H1 (cell line): Measurements from ENCODE around the gene CDYL2. TPM values are rescaled to one million over a fixed set of nuclear protein-coding genes. Genes with fewer than 3 reads are reported as not detected.

Experiments used
- CTCF ChIA-PET: fragments of 300-600 bp; sonication (Branson Sonifier 250); formaldehyde crosslinking; loops from one replicate; lab custom pipeline; 2021; ENCODE audit not compliant: partially characterized antibody; lab: Charles Lee
- POLR2A ChIA-PET: fragments of 300-600 bp; sonication (Branson Sonifier 250); formaldehyde crosslinking; loops from one replicate; lab custom pipeline; 2021; ENCODE audit warnings: inconsistent platforms; ENCODE audit not compliant: partially characterized antibody; lab: Charles Lee
- DNase-seq, 2 experiments: peaks; one replicate each; pipeline versions ENCODE4 v3.0.0 to v3.0.0-alpha.2; 2010 to 2022; ENCODE audit warnings: low spot score in 2 of 2, low read depth in 1 of 2, mixed read lengths in 1 of 2
- FAIRE-seq: peaks from 2 replicates; lab custom pipeline; 2011; peaks lifted over from hg19 to GRCh38; lab: Jason Lieb, UNC
- H2AFZ ChIP-seq: 2 replicates; pipeline ENCODE4 v1.8.1; 2012; ENCODE audit warnings: low read length, inconsistent platforms
- H2AK5ac ChIP-seq: 2 replicates; pipeline ENCODE4 v1.6.1; 2013; ENCODE audit warnings: low read depth, low read length
- H2BK120ac ChIP-seq: replicated peaks from 2 replicates; pipeline ENCODE3; 2013; ENCODE audit warnings: low read depth, low read length, inconsistent platforms
- H2BK12ac ChIP-seq: 2 replicates; pipeline ENCODE4 v1.6.1; 2013; ENCODE audit warnings: low read depth, low read length
- H2BK15ac ChIP-seq: 2 replicates; pipeline ENCODE4 v1.6.1; 2013; ENCODE audit warnings: low read length
- H2BK20ac ChIP-seq: 2 replicates; pipeline ENCODE4 v1.6.1; 2013; ENCODE audit warnings: low read length
- H2BK5ac ChIP-seq: 2 replicates; pipeline ENCODE4 v1.6.1; 2013; ENCODE audit warnings: low read depth, low read length
- H3K14ac ChIP-seq: 2 replicates; pipeline ENCODE4 v1.6.1; 2013; ENCODE audit warnings: inconsistent platforms; ENCODE audit not compliant: insufficient read length
- H3K18ac ChIP-seq: 2 replicates; pipeline ENCODE4 v1.6.1; 2013; ENCODE audit warnings: low read length; ENCODE audit errors: extremely low read depth
- H3K23ac ChIP-seq: 2 replicates; pipeline ENCODE4 v1.6.1; 2013; ENCODE audit warnings: inconsistent platforms; ENCODE audit not compliant: insufficient read length
- H3K23me2 ChIP-seq: 2 replicates; pipeline ENCODE4 v1.6.1; 2013; ENCODE audit warnings: low read depth, low read length
- H3K27ac ChIP-seq: 2 replicates; pipeline ENCODE4 v1.6.1; 2011; ENCODE audit warnings: low read depth, low read length, inconsistent platforms
- H3K27me3 ChIP-seq, 4 experiments: replicated peaks in 1 of 4; 1 replicate in 1 of 4; 2 replicates in 3 of 4; pipeline versions ENCODE4 v1.6.1 to v1.8.1; 2011 to 2013; ENCODE audit warnings: low read length in 3 of 4, mild to moderate bottlenecking in 3 of 4, inconsistent platforms in 2 of 4, mixed read lengths in 2 of 4, moderate library complexity in 1 of 4; ENCODE audit not compliant: control insufficient read depth in 3 of 4, insufficient read depth in 3 of 4; ENCODE audit errors: extremely low read depth in 1 of 4
- H3K36me3 ChIP-seq, 4 experiments: 2 replicates each; pipeline versions ENCODE4 v1.6.1 to v1.8.1; 2011 to 2013; ENCODE audit warnings: mild to moderate bottlenecking in 4 of 4, low read length in 3 of 4, moderate library complexity in 2 of 4, control low read depth in 1 of 4, inconsistent platforms in 1 of 4; ENCODE audit not compliant: insufficient read depth in 4 of 4, control insufficient read depth in 2 of 4
- H3K4ac ChIP-seq: replicated peaks from 2 replicates; pipeline ENCODE3; 2013; ENCODE audit warnings: low read length, low read depth, mixed read lengths, inconsistent platforms; ENCODE audit not compliant: insufficient read length
- H3K4me1 ChIP-seq, 4 experiments: replicated peaks in 1 of 4; 1 replicate in 1 of 4; 2 replicates in 3 of 4; pipeline versions ENCODE4 v1.6.1 to v1.8.1; 2011 to 2013; ENCODE audit warnings: low read length in 3 of 4, inconsistent platforms in 2 of 4, mixed read lengths in 1 of 4; ENCODE audit not compliant: insufficient read depth in 4 of 4, control insufficient read depth in 3 of 4
- H3K4me2 ChIP-seq, 2 experiments: 2 replicates each; pipeline versions ENCODE4 v1.6.1 to v1.8.1; 2011 to 2013; ENCODE audit warnings: low read depth in 2 of 2, low read length in 2 of 2, control low read depth in 1 of 2, inconsistent platforms in 1 of 2, mild to moderate bottlenecking in 1 of 2; ENCODE audit not compliant: insufficient read depth in 1 of 2
- H3K4me3 ChIP-seq, 4 experiments: fragments of 200-600, 300-600 bp in 1 of 4; sonication (generic), shearing (Covaris generic), sonication (Bioruptor Twin) in 1 of 4; 2 replicates each; pipeline versions ENCODE4 v1.5.1 to v1.8.1; 2011 to 2016; ENCODE audit warnings: low read length in 4 of 4, low read depth in 3 of 4, control low read depth in 2 of 4, inconsistent platforms in 2 of 4, mild to moderate bottlenecking in 2 of 4, mixed read lengths in 1 of 4, moderate library complexity in 1 of 4; ENCODE audit not compliant: insufficient read depth in 2 of 4; ENCODE audit errors: extremely low read depth in 1 of 4
- H3K56ac ChIP-seq: replicated peaks from 2 replicates; pipeline ENCODE3; 2013; ENCODE audit warnings: low read depth, mild to moderate bottlenecking, mixed read lengths, low read length, inconsistent platforms; ENCODE audit not compliant: insufficient read length
- H3K79me1 ChIP-seq: 2 replicates; pipeline ENCODE4 v1.6.1; 2013; ENCODE audit warnings: low read depth, low read length, control low read depth
- H3K79me2 ChIP-seq, 2 experiments: 2 replicates each; pipeline versions ENCODE4 v1.6.1 to v1.8.1; 2012 to 2013; ENCODE audit warnings: low read length in 2 of 2, mild to moderate bottlenecking in 2 of 2, inconsistent platforms in 1 of 2; ENCODE audit not compliant: insufficient read depth in 2 of 2, control insufficient read depth in 1 of 2
- H3K9ac ChIP-seq, 4 experiments: replicated peaks in 1 of 4; 1 replicate in 1 of 4; 2 replicates in 3 of 4; pipeline versions ENCODE4 v1.6.1 to v1.8.1; 2011 to 2013; ENCODE audit warnings: low read depth in 3 of 4, low read length in 3 of 4, control low read depth in 2 of 4, mild to moderate bottlenecking in 2 of 4, moderate library complexity in 2 of 4, inconsistent platforms in 1 of 4; ENCODE audit errors: extremely low read depth in 1 of 4
- H3K9me3 ChIP-seq, 2 experiments: 2 replicates each; pipeline versions ENCODE4 v1.6.1 to v1.8.1; 2012 to 2013; ENCODE audit warnings: mild to moderate bottlenecking in 2 of 2, moderate library complexity in 2 of 2, control low read depth in 1 of 2, inconsistent platforms in 1 of 2, low read depth in 1 of 2, low read length in 1 of 2, mixed read lengths in 1 of 2; ENCODE audit not compliant: insufficient read depth in 2 of 2
- H4K20me1 ChIP-seq, 2 experiments: replicated peaks in 1 of 2; 2 replicates each; pipeline versions ENCODE3 to v1.8.1; 2011 to 2013; ENCODE audit warnings: inconsistent platforms in 2 of 2, low read length in 2 of 2, mild to moderate bottlenecking in 1 of 2; ENCODE audit not compliant: insufficient read depth in 2 of 2, control insufficient read depth in 1 of 2
- H4K5ac ChIP-seq: 2 replicates; pipeline ENCODE4 v1.6.1; 2013; ENCODE audit warnings: low read length, low read depth, mixed read lengths, inconsistent platforms; ENCODE audit not compliant: insufficient read length
- H4K8ac ChIP-seq: 2 replicates; pipeline ENCODE4 v1.8.0; 2013; ENCODE audit warnings: mild to moderate bottlenecking, moderate library complexity, low read length, inconsistent platforms; ENCODE audit not compliant: insufficient read depth; ENCODE audit errors: extremely low read depth
- H4K91ac ChIP-seq: replicated peaks from 2 replicates; pipeline ENCODE3; 2013; ENCODE audit warnings: low read length, mixed read lengths, inconsistent platforms; ENCODE audit not compliant: insufficient read length
- EZH2 ChIP-seq: fragments of 200-600 bp; sonication (generic); IDR thresholded peaks from 2 replicates; pipeline ENCODE4 v1.7.1; 2012; ENCODE audit warnings: low read depth, mild to moderate bottlenecking, moderate library complexity, low read length, inconsistent platforms; ENCODE audit not compliant: severe bottlenecking
- WGBS, 2 experiments: shearing (Covaris generic) in 1 of 2; methylation state at CpG; one replicate each; pipeline versions ENCODE4 v1.1.6 to v1.1.7; 2013 to 2015; ENCODE audit warnings: low lambda C conversion rate in 2 of 2, mixed read lengths in 2 of 2, inconsistent platforms in 1 of 2, low coverage in 1 of 2, missing lambda C conversion rate in 1 of 2; ENCODE audit not compliant: insufficient replicate concordance in 2 of 2, insufficient coverage in 1 of 2, insufficient read length in 1 of 2; ENCODE audit errors: extremely low coverage in 1 of 2, missing lambda C conversion rate in 1 of 2; 5-methylcytosine and 5-hydroxymethylcytosine counted together
- polyA plus RNA-seq, 7 experiments: library from polyadenylated mRNA; depleted of rRNA in 3 of 7; stranded (reverse) in 5 of 7; unstranded in 2 of 7; fragments of >200 nt in 5 of 7; fragments of 200-250 nt in 2 of 7; gene quantifications; 1 replicate in 5 of 7; 2 replicates in 1 of 7; 4 replicates in 1 of 7; pipeline versions ENCODE4 v1.2.1 to v1.2.3, GENCODE V29; 2011 to 2013; ENCODE audit warnings: missing spikeins in 2 of 7, mixed read lengths in 2 of 7
- total RNA-seq: library from RNA; stranded (reverse); fragmentation: NEBNext Ultra II Directional; extraction: Animal tissue kit (Norgen Biotek cat#: 25700); gene quantifications from 2 replicates; pipeline ENCODE4 v1.2.1, GENCODE V29; 2021

CDYL2 gene
- total and polyA plus RNA-seq, 2 of the 8 experiments (the other 6 are each of a cell fraction or from before 2014, with no cell fraction given): 0.33 to 5.3 TPM

GRCh38 chr16:80619824-80620223, 184.6 kb downstream of the CDYL2 start:
- Histone ChIP-seq H4K8ac (no peak overlapping the region; the same call in 1 of the 2 replicates), H2BK120ac (no peak overlapping the region), H3K4me3 (no peak overlapping the region), H3K36me3 (no peaks in the 10 kb centered on the region), H3K4me1 (no peaks in the 10 kb centered on the region), H3K23ac (no peak overlapping the region), H2AFZ (no peak overlapping the region), H3K18ac (no peak overlapping the region), H4K5ac (no peak overlapping the region), H3K79me2 (no peaks in the 10 kb centered on the region), H3K27ac (no peak overlapping the region), H2AK5ac (no peak overlapping the region), H2BK12ac (no peak overlapping the region), H2BK5ac (no peak overlapping the region), H3K27me3 (no peaks in the 10 kb centered on the region), H3K4me2 (no peak overlapping the region), H4K20me1 (no peaks in the 10 kb centered on the region), H2BK20ac (no peak overlapping the region), H3K9ac (no peak overlapping the region), H3K23me2 (no peaks in the 10 kb centered on the region), H3K56ac (no peak overlapping the region), H3K9me3 (peaks cover 47 to 69% of the 10 kb centered on the region in 2 experiments), H4K91ac (no peak overlapping the region), H3K14ac (no peak overlapping the region), H3K4ac (no peak overlapping the region), H2BK15ac (no peak overlapping the region), H3K79me1 (no peaks in the 10 kb centered on the region)
- DNase-seq (no peak), FAIRE-seq (no peak)
- WGBS, 2 experiments: 61% methylated on average over 4 of the region's 4 CpGs; no CpG with 5 or more reads in 1 of the 2 experiments
- CTCF ChIA-PET: no interaction called here
- POLR2A ChIA-PET: no interaction called here
- TF ChIP-seq EZH2: no peak
